GM12875 (cell line): ENCODE measurements around the gene SLC25A4.

ENCODE experiments used
- H3K4me3 ChIP-seq: one replicate; pipeline ENCODE4 v1.5.1; 2011; ENCODE audit warnings: low read depth, low read length, control low read depth
- TF ChIP-seq, protein P1 (sequence below): IDR thresholded peaks from 2 replicates; pipeline ENCODE4 v1.5.1; 2011; ENCODE audit warnings: low read depth, mild to moderate bottlenecking, control low read depth, inconsistent platforms, low read length, moderate library complexity, borderline replicate concordance; ENCODE audit not compliant: insufficient read depth

SLC25A4 gene

DNA sequence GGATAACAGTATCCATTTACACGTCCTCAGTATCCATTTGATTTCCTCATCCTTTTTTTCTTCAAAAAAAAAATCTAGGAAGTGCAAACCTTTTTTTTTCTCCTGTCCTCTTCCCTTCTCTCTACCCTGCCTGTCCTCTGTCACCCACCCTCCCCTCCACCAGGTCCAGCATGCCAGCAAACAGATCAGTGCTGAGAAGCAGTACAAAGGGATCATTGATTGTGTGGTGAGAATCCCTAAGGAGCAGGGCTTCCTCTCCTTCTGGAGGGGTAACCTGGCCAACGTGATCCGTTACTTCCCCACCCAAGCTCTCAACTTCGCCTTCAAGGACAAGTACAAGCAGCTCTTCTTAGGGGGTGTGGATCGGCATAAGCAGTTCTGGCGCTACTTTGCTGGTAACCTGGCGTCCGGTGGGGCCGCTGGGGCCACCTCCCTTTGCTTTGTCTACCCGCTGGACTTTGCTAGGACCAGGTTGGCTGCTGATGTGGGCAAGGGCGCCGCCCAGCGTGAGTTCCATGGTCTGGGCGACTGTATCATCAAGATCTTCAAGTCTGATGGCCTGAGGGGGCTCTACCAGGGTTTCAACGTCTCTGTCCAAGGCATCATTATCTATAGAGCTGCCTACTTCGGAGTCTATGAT, 1.7 kb downstream of the SLC25A4 start:
- TF ChIP-seq, protein P1, sequence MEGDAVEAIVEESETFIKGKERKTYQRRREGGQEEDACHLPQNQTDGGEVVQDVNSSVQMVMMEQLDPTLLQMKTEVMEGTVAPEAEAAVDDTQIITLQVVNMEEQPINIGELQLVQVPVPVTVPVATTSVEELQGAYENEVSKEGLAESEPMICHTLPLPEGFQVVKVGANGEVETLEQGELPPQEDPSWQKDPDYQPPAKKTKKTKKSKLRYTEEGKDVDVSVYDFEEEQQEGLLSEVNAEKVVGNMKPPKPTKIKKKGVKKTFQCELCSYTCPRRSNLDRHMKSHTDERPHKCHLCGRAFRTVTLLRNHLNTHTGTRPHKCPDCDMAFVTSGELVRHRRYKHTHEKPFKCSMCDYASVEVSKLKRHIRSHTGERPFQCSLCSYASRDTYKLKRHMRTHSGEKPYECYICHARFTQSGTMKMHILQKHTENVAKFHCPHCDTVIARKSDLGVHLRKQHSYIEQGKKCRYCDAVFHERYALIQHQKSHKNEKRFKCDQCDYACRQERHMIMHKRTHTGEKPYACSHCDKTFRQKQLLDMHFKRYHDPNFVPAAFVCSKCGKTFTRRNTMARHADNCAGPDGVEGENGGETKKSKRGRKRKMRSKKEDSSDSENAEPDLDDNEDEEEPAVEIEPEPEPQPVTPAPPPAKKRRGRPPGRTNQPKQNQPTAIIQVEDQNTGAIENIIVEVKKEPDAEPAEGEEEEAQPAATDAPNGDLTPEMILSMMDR, result no peak
- H3K4me3 ChIP-seq, result no peak overlapping the region

DNA sequence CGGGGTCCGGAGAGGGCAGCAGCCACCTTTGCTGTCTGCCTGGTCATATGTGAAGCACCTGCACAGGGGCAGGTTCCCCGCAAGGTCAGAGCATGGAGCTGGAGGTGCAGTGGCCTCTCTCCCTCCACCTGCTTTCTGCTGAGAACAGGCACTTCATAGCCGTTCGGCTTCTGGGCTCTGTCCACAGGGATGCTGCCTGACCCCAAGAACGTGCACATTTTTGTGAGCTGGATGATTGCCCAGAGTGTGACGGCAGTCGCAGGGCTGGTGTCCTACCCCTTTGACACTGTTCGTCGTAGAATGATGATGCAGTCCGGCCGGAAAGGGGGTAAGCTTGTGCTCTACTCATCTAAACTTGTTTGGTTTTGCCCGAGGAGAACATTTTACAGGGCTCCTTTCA, 2.5 kb downstream of the SLC25A4 start:
- no peak overlapping the region for H3K4me3 ChIP-seq
- TF ChIP-seq, protein P1, result no peak

DNA sequence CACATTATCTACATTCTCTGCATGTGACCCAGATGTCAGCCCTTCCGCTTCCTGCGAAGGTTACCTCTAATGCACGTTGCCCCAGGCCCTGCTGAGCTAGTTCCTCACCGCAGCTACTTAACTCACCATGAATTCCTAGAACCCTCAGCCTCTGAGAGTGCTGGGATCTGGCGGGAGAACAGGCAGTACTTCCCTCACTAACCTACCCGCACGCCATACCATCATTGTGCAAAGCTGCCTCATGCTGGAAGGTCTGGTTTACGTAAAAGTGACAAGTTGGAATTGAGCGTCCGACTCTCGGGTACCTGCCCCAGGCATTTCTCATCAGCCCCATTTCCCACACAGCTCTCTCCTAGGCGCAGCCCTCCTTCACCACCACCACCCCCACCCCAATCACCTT, 6.3 kb downstream of the SLC25A4 start:
- no peak overlapping the region for H3K4me3 ChIP-seq
- TF ChIP-seq, protein P1, result no peak

DNA sequence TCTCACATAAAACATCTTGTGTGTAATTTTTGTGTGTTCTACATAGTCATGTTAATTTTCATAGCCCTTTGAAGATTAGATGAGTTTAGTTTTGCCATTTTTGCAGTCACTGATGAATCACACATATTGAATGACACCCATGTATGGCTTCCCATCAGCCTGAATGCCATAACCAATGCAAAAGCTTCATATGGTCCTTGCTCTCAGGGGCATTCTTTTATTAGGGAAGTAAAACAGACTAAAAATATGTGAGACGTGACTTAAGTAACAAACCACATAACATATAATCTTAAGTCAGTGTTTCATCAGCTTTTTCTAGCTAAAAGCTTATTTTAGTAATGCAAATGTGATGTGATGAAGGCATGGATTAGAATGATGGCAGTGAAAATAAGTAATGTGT, 8.2 kb downstream of the SLC25A4 start:
- TF ChIP-seq, protein P1, result no peak

DNA sequence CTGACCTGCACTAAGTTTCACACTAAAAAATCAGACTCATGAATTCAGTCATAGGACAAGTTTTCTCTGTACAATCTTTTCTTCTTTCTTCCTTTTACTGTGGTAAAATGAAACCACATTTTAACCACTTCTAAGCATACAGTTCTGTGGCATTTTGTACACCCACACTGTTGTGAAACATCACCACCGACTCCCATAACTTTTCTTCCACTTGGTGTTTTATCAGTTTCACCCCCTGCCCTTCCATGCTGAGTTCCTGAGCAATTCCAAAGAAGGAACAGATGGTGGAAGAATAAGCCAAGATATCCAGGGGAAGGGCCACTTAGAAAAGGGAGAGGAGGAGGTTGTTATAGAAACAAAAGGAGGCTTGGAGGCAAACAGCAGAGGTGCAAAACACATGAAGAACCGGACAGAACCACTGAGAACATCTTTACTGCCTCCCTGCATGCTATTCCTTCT, 22.6 kb downstream of the SLC25A4 start:
- TF ChIP-seq, protein P1, result no peak
- no peak overlapping the region for H3K4me3 ChIP-seq

More for the DNA sequence above, 8.2 kb downstream of the SLC25A4 start:
- H3K4me3 ChIP-seq, result no peak overlapping the region

DNA sequence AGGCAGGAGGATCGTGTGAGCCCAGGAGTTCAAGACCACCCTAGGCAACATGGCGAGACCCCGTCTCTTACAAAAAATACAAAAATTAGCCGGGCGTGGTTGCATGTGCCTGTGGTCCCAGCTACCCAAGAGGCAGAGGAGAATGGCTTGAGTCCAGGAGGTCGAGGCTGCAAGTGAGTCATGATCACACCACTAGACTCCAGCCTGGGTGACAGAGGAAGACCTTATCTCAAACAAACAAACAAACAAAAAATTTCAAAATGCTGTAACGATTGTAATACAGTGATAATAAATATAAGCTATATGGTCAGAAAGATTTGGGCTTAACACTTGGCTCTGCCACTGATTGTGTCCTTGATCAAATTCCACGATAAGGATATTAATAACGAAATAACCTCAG, 24.2 kb downstream of the SLC25A4 start:
- H3K4me3 ChIP-seq, result no peak overlapping the region
- TF ChIP-seq, protein P1, result no peak

DNA sequence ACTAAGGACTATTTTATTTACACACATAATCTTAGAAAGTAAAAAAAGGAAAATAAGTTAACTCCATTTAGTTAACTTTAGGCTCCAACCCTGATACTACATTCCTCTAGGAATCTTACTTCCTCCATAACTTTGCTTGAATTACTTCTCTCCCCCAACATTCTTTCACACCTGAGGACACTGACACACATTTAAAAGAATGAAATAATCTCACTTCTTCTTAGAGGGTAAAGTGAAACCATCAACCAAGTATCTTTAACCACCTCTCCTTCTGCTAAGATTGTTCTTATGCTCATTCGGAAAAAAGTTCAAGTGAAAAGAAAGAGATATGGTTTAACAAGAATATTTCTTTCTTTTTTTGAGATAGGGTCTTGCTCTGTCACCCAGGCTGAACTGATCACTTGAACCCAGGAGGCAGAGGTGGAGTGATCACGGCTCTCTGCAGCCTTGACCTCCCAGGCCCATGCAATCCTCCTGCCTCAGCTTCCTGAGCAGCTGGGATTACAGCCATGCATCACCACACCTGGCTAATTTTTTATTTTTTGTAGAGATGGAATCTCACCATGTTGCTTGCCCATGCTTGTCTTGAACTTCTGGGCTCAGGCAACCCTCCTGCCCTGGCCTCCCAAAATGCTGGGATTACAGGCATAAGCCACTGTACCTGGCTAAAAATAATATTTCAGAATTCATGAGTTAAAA, 28.5 kb downstream of the SLC25A4 start:
- H3K4me3 ChIP-seq, result no peak overlapping the region
- TF ChIP-seq, protein P1, result no peak
